Panc1 (cell line): Measurements from ENCODE around the gene ZNF248. TPM values are rescaled to one million over a fixed set of nuclear protein-coding genes. Genes with fewer than 3 reads are reported as not detected.

Experiments
- ATAC-seq: fragments of 200-7000 bp; cut with Tn5 transposase; 2 replicates; pipeline ENCODE4 v1.9.1; 2020; ENCODE audit warnings: mild to moderate bottlenecking, moderate library complexity
- BruUV-seq: library from RNA; stranded (reverse); fragments of 400-500 nt; replicated peaks from 2 replicates; lab custom pipeline; 2021; lab: Mats Ljungman, UMichigan
- CTCF ChIA-PET: fragments of 300-600 bp; sonication (Branson Sonifier 250); formaldehyde crosslinking; loops from one replicate; lab custom pipeline; 2022; ENCODE audit warnings: antibody characterized with exemption; lab: Charles Lee
- POLR2A ChIA-PET: fragments of 300-600 bp; sonication (Branson Sonifier 250); formaldehyde crosslinking; loops from one replicate; lab custom pipeline; 2022; ENCODE audit warnings: antibody characterized with exemption; lab: Charles Lee
- DNase-seq: peaks from one replicate; pipeline ENCODE4 v3.0.0-alpha.2; 2010; ENCODE audit warnings: low read depth, low spot score
- H3K27ac ChIP-seq: 2 replicates; pipeline ENCODE4 v1.5.1; 2011; ENCODE audit warnings: mild to moderate bottlenecking, low read length, inconsistent platforms
- H3K27me3 ChIP-seq: fragments of 200-500 bp; sonication (Bioruptor generic); 2 replicates; pipeline ENCODE4 v1.6.0; 2014; ENCODE audit warnings: low read length, inconsistent platforms; ENCODE audit not compliant: control insufficient read depth, insufficient read depth
- H3K36me3 ChIP-seq: fragments of 200-500 bp; sonication (Bioruptor generic); 2 replicates; pipeline ENCODE4 v1.5.1; 2014; ENCODE audit warnings: inconsistent platforms, mild to moderate bottlenecking, low read length, moderate library complexity; ENCODE audit not compliant: control insufficient read depth, insufficient read depth
- H3K4me1 ChIP-seq: 2 replicates; pipeline ENCODE4 v1.5.1; 2011; ENCODE audit warnings: inconsistent platforms, mild to moderate bottlenecking, low read length, moderate library complexity; ENCODE audit not compliant: control insufficient read depth, insufficient read depth
- H3K4me3 ChIP-seq, 2 experiments: 2 replicates each; pipeline ENCODE4 v1.5.1; 2011 to 2012; ENCODE audit warnings: low read depth in 2 of 2, low read length in 2 of 2, mild to moderate bottlenecking in 2 of 2, inconsistent platforms in 1 of 2, moderate library complexity in 1 of 2
- H3K9me3 ChIP-seq: fragments of 200-500 bp; sonication (Bioruptor generic); 2 replicates; pipeline ENCODE4 v1.5.1; 2014; ENCODE audit warnings: low read depth, mild to moderate bottlenecking, inconsistent platforms, low read length, moderate library complexity; ENCODE audit not compliant: control insufficient read depth, insufficient read depth
- CTCF ChIP-seq: fragments of 450-650 bp; IDR thresholded peaks from 2 replicates; pipeline ENCODE4 v1.5.1; 2017; ENCODE audit warnings: mild to moderate bottlenecking
- POLR2AphosphoS5 ChIP-seq: IDR thresholded peaks from 2 replicates; pipeline ENCODE4 v1.6.1; 2012; ENCODE audit warnings: mild to moderate bottlenecking, low read depth, low read length, moderate library complexity
- SIN3A ChIP-seq: IDR thresholded peaks from 2 replicates; pipeline ENCODE4 v1.6.1; 2012; ENCODE audit warnings: low read depth, mild to moderate bottlenecking, low read length, moderate library complexity, borderline replicate concordance; ENCODE audit not compliant: insufficient read depth
- TCF7L2 ChIP-seq: IDR thresholded peaks from 2 replicates; pipeline ENCODE4 v1.6.1; 2011; ENCODE audit warnings: mild to moderate bottlenecking, low read depth, low read length, inconsistent platforms
- in situ Hi-C: cut with HindIII; loops from 2 replicates; pipeline ENCODE4 v1.10.0; 2016; ENCODE audit warnings: low sequenced_read_pairs, low pct_unique_long_range_greater_than_20kb
- intact Hi-C: fragments of 100-400 bp; cut with micrococcal nuclease; formaldehyde crosslinking; loops from one replicate; pipeline ENCODE4 v1.10.0; 2022; ENCODE audit not compliant: unreplicated experiment
- total RNA-seq: library from RNA; stranded (reverse); gene quantifications from one replicate; pipeline ENCODE4 v1.2.1, GENCODE V29; 2021; ENCODE audit not compliant: unreplicated experiment
- TF ChIP-seq, protein P1 (sequence below), 2 experiments: IDR thresholded peaks; 2 replicates each; pipeline ENCODE4 v1.6.1; 2011 to 2012; ENCODE audit warnings: low read depth in 2 of 2, control low read depth in 1 of 2, low read length in 1 of 2, mild to moderate bottlenecking in 1 of 2, moderate library complexity in 1 of 2; ENCODE audit not compliant: insufficient read depth in 1 of 2

Gene ZNF248
- total RNA-seq, 1 experiment from 2014 or later, result 8.1 TPM

DNA sequence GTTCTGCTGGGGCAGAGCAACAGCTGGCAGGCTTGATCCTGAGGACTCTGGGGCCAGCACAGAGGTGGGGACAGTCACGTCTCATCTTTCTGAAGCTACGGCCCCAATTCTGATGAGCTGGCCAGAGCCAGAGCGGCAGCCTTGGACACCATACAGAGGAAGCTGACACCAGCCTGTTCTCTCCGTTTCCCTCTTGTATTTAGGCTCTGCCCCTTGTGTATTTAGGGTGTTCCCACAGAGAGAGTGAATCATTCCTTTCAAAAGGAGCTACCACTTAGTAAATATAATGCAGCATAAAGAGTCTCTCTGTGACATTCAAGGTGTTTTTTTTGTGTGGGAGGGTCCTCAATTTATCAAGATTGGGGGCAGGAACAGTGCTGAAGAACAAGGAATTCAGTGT is 109.2 kb downstream of the ZNF248 start:
- H3K27me3 ChIP-seq, result no peaks in the 10 kb centered on the region
- intact Hi-C loops, result no loop called here
- no peak overlapping the region for H3K27ac ChIP-seq
- no TSS peak for BruUV-seq
- H3K4me1 ChIP-seq, result no peaks in the 10 kb centered on the region
- TF ChIP-seq POLR2AphosphoS5 (no peak), SIN3A (no peak), CTCF (no peak), TCF7L2 (no peak)
- TF ChIP-seq, protein P1, sequence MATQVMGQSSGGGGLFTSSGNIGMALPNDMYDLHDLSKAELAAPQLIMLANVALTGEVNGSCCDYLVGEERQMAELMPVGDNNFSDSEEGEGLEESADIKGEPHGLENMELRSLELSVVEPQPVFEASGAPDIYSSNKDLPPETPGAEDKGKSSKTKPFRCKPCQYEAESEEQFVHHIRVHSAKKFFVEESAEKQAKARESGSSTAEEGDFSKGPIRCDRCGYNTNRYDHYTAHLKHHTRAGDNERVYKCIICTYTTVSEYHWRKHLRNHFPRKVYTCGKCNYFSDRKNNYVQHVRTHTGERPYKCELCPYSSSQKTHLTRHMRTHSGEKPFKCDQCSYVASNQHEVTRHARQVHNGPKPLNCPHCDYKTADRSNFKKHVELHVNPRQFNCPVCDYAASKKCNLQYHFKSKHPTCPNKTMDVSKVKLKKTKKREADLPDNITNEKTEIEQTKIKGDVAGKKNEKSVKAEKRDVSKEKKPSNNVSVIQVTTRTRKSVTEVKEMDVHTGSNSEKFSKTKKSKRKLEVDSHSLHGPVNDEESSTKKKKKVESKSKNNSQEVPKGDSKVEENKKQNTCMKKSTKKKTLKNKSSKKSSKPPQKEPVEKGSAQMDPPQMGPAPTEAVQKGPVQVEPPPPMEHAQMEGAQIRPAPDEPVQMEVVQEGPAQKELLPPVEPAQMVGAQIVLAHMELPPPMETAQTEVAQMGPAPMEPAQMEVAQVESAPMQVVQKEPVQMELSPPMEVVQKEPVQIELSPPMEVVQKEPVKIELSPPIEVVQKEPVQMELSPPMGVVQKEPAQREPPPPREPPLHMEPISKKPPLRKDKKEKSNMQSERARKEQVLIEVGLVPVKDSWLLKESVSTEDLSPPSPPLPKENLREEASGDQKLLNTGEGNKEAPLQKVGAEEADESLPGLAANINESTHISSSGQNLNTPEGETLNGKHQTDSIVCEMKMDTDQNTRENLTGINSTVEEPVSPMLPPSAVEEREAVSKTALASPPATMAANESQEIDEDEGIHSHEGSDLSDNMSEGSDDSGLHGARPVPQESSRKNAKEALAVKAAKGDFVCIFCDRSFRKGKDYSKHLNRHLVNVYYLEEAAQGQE (IDR thresholded peaks at IDR 0.05; ENCODE audit: insufficient read depth in 1 of 2, low read depth in 2 of 2, low read length in 1 of 2), result no peak
- POLR2A ChIA-PET, result no interaction called here
- no peaks in the 10 kb centered on the region for H3K36me3 ChIP-seq
- CTCF ChIA-PET, result no interaction called here
- in situ Hi-C loops, result no loop called here
- H3K4me3 ChIP-seq, result no peak overlapping the region
- ATAC-seq (no peak), DNase-seq (no peak)
- H3K9me3 ChIP-seq, result no peaks in the 10 kb centered on the region

GRCh38 chr10:37747081-37747480 is 110.3 kb downstream of the ZNF248 start:
- DNase-seq (no peak), ATAC-seq (no peak)
- BruUV-seq, result no TSS peak
- H3K9me3 ChIP-seq, result no peaks in the 10 kb centered on the region
- no peak for TF ChIP-seq POLR2AphosphoS5
- TF ChIP-seq SIN3A, result no peak
- TF ChIP-seq CTCF, result no peak
- TF ChIP-seq TCF7L2, result no peak
- TF ChIP-seq, protein P1 (IDR thresholded peaks at IDR 0.05; ENCODE audit: insufficient read depth in 1 of 2, low read depth in 2 of 2, low read length in 1 of 2), result no peak
- no peak overlapping the region for H3K4me3 ChIP-seq
- no peaks in the 10 kb centered on the region for H3K4me1 ChIP-seq
- H3K27ac ChIP-seq, result no peak overlapping the region
- in situ Hi-C loops (no loop called here), intact Hi-C loops (no loop called here)
- no peaks in the 10 kb centered on the region for H3K27me3 ChIP-seq
- no peaks in the 10 kb centered on the region for H3K36me3 ChIP-seq
- POLR2A ChIA-PET, result no interaction called here
- CTCF ChIA-PET, result no interaction called here
